Stimulated activated CD4-positive, alpha-beta T cell treated with anti-CD3 and anti-CD28 coated beads, Interleukin-1b, Interleukin-23, amount 100 ng/mL, for 24 hours (primary cell): ENCODE measurements around the gene OPRM1.
A peak's percentile ranks its signal among the peaks of the same experiment; 100 is the strongest.
"Not testable (repeated sequence)": the region's sequence is repeated elsewhere in the genome, so short reads cannot be mapped to it uniquely, and the experiment has no call there.

Source experiments
- DNase-seq, 4 experiments: peaks; one replicate each; pipeline ENCODE4 v3.0.0-alpha.2; 2020; ENCODE audit warnings: low read depth in 4 of 4, low spot score in 1 of 4

The OPRM1 gene

GRCh38 chr6:154140743-154141142, 101.7 kb downstream of the OPRM1 start:
- DNase-seq = no peak

- DNase-seq = no peak
Measured at GRCh38 chr6:154143753-154144152, 104.7 kb downstream of the OPRM1 start.

- peak; percentile 42 to 58 (median 48) for DNase-seq
Measured at GRCh38 chr6:154154389-154154967, 115.4 kb downstream of the OPRM1 start.

- peak in 3 of 4 experiments; percentile 24 to 47 (median 36) for DNase-seq
Measured at GRCh38 chr6:154156135-154156896, 117.3 kb downstream of the OPRM1 start.

- DNase-seq = no peak
Measured at GRCh38 chr6:154157082-154157481, 118.0 kb downstream of the OPRM1 start.

GRCh38 chr6:154157706-154158105, 118.7 kb downstream of the OPRM1 start:
- DNase-seq = no peak

- DNase-seq = no peak
Measured at GRCh38 chr6:154159126-154159525, 120.1 kb downstream of the OPRM1 start.

GRCh38 chr6:154161689-154162088, 122.6 kb downstream of the OPRM1 start:
- no peak for DNase-seq

- no peak for DNase-seq
Measured at GRCh38 chr6:154164397-154164796, 125.4 kb downstream of the OPRM1 start.

- no peak for DNase-seq
Measured at GRCh38 chr6:154165478-154165877, 126.4 kb downstream of the OPRM1 start.

GRCh38 chr6:154166140-154166539, 127.1 kb downstream of the OPRM1 start:
- no peak for DNase-seq

GRCh38 chr6:154167126-154167525, 128.1 kb downstream of the OPRM1 start:
- no peak for DNase-seq

- no peak for DNase-seq
Measured at GRCh38 chr6:154169193-154169847, 130.3 kb downstream of the OPRM1 start.

- no peak for DNase-seq
Measured at GRCh38 chr6:154170106-154170505, 131.1 kb downstream of the OPRM1 start.

- DNase-seq = not testable (repeated sequence)
Measured at GRCh38 chr6:154172393-154172792, 133.4 kb downstream of the OPRM1 start.

- no peak for DNase-seq
Measured at GRCh38 chr6:154179434-154179833, 140.4 kb downstream of the OPRM1 start.

- no peak for DNase-seq
Measured at GRCh38 chr6:154187203-154187602, 148.2 kb downstream of the OPRM1 start.

- DNase-seq = no peak
Measured at GRCh38 chr6:154187714-154188113, 148.7 kb downstream of the OPRM1 start.

- DNase-seq = no peak
Measured at GRCh38 chr6:154196333-154196885, 157.4 kb downstream of the OPRM1 start.

- no peak for DNase-seq
Measured at GRCh38 chr6:154197196-154197860, 158.3 kb downstream of the OPRM1 start.

GRCh38 chr6:154201688-154202087, 162.6 kb downstream of the OPRM1 start:
- DNase-seq = not testable (repeated sequence)
